NAMALWA (cell line): ENCODE results near the gene GSTM5.
"Not testable (repeated sequence)": the region's sequence is repeated elsewhere in the genome, so short reads cannot be mapped to it uniquely, and the experiment has no call there.

ENCODE experiments used
- DNase-seq: peaks from one replicate; pipeline ENCODE4 v3.0.0-alpha.2; 2015; ENCODE audit warnings: low spot score

The GSTM5 gene

GRCh38 chr1:109697066-109697465, 15.0 kb upstream of the GSTM5 start:
- no peak for DNase-seq

- DNase-seq: not testable (repeated sequence)
Measured at GRCh38 chr1:109697861-109698260, 14.2 kb upstream of the GSTM5 start.

- DNase-seq: not testable (repeated sequence)
Measured at GRCh38 chr1:109702940-109703339, 9.1 kb upstream of the GSTM5 start.

DNA sequence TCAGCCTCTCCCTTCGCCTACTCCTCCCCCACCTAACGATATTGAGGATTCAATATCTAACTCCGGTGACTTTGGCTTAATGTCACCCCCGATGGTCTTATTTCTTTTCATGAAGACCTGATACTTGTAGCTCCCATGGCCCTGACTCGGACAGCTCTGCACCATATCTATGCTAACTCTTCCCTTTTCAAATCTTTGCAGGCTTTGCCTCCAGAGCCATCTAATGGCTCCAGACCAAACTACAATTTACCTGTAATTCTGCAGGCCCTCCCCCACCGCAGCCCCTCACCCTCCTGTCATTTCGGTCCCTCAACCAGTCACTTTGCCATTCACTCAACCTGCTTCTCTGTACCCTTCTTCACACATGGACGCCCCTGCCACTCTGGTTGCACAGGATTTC, 7.9 kb upstream of the GSTM5 start:
- DNase-seq: peak; percentile 6

- DNase-seq: no peak
Measured at GRCh38 chr1:109705411-109705810, 6.6 kb upstream of the GSTM5 start.

DNA sequence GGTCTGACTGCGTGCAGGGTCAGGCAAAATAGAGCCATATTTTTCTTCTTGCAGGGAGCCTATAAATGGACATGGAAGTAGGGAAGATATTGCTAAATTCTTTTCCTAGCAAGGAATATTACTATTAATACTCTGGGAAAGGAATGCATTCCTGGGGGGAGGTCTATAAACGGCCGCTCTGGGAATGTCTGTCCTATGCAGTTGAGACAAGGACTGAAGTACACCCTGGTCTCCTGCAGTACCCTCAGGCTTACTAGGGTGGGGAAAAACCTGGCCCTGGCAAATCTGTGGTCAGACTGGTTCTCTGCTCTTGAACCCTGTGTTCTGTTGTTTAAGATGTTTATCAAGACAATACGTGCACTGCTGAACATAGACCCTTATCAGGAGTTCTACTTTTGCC, 3.1 kb upstream of the GSTM5 start:
- not testable (repeated sequence) for DNase-seq

- DNase-seq: not testable (repeated sequence)
Measured at GRCh38 chr1:109709822-109710221, 2.2 kb upstream of the GSTM5 start.

DNA sequence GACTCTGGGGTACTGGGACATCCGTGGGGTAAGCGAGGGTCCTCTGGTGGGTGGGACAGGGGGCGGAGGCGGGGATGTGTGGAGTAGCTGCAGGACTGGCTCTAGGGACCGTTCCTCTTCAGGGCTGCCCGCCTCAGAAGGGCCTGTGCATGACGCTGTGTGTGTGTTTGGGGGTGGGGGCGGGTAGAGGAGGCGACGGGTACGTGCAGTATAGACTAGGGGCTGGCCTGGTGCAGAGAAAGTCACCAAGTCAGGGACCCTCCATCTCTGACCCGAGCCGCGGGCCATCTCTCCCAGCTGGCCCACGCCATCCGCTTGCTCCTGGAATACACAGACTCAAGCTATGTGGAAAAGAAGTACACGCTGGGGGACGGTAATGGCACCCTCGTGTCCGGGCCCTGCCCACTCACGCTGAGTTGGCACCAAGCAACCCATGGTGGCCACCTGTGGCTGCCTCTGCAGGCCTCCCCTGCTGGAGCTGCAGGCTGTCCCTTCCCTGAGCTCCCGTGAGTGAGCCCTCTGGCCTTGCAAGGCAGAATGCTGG, 342 bp downstream of the GSTM5 start:
- DNase-seq: no peak

DNA sequence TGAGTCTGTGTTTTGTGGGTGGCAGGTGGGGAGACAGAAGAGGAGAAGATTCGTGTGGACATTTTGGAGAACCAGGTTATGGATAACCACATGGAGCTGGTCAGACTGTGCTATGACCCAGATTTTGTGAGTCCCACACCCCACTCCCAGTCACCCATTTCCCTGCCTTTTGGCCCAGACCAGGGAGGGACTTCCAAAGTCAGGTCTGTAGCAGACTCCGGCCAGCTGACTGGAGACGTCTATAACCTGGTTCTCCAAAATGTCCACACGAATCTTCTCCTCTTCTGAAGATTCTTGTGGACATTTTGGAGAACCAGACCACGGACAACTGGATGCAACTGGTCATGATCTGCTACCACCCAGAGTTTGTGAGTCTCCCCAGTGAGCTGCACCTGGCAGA, 1.6 kb downstream of the GSTM5 start:
- DNase-seq: no peak

- no peak for DNase-seq
Measured at GRCh38 chr1:109714661-109715372, 2.8 kb downstream of the GSTM5 start.

GRCh38 chr1:109716121-109716520, 4.1 kb downstream of the GSTM5 start:
- DNase-seq: no peak

DNA sequence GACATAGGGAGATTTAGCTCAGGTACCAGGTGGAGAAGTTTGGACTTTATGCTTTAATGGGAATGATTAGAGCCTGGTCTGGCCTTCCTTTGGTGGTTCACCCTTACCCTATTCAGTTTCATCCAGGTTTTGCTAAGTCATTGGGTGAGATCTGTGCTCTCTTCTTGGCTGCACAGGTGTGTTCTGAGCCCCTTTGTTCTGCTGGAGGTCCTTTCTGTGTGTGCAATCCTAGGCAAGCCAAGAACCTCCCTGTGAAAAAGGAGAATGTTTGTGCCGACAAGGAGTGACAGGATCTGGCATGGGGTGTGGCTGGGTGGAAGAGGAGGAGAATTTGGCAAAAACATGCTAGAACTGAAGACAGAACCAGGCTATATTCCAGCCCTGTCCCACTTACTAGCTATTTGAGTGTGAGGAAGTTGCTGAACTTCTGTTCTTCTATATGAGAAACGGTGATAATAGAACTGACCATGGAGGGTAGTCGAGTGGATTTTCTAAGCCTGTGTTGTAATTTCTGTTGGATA, 4.6 kb downstream of the GSTM5 start:
- DNase-seq: no peak

- no peak for DNase-seq
Measured at GRCh38 chr1:109717729-109718128, 5.7 kb downstream of the GSTM5 start.

DNA sequence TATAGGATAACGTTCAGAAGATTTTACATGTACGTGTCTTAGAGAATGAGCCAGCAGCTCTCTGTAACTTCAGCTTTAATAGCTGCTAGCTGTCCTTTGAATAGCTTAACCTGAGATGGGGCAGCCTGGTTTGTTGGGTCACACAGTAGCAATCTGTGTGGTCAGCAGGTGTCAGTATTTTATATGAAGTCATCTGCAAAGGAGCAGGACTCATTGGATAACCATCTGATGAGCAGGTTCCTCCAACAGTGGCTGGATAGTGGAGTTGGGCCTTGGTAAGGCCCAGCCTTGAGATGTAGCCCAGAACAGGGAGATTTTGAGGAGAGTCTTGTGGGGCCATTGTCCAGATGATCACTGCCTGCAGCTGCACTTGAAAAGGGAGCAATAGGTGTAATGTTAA, 6.4 kb downstream of the GSTM5 start:
- no peak for DNase-seq

DNA sequence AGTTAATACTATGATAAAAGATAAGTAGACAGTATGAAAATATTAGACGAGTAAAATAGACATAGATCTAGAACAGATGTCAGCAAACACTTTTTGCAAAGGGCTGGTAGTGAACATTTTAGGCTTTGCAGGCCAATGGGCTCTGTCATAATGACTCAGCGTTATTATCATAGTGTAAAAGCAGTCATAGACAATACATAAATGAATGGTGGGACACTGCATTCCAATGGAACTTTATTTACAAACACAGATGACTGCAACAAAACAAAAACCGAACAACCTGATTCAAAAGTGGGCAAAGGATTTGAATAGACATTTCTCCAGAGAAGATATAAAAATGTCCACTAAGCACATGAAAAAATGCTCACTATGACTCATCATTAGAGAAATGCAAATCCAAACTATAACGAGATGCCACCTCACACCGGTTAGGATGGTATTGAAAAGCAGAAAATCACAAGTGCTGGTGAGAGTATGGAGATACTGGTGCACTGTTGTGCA, 7.3 kb downstream of the GSTM5 start:
- DNase-seq: no peak

DNA sequence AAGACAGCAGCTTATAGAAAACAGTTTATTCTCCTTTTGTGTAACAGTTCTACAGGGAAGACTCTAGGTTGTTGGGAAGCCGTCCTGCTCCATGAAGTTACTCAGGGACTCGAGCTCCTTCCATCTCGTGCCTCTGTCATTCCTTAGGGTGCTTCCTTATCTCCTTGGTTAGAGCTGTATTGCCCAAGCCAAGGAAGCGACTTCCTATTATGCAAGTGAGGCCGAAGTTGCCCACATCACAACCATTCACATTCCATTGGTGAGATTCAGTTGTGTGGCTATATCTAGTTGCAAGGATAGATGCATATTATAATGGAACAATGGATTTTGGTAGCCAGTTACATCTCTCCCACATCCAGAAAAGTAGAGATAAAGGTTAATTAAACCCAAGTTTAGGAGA, 9.0 kb downstream of the GSTM5 start:
- no peak for DNase-seq

DNA sequence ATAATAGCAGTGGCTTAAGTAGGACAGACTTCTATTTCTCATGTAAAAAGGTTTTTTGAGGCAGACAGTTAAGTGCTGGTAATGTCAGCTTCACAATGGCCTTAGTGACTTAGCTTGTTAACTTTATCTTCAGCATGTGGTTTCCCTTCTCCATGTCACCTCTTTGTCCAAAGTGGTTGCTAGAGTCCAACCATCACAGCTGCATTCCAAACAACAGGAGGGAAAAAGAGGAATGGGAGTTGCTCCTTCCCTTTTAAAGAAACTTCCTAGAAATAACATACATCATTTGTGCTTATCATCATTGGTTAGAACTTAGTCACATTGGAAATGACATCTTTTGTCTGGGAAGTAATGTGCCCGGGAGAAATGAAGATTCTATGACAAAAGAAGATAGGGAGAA, 9.9 kb downstream of the GSTM5 start:
- DNase-seq: no peak

DNA sequence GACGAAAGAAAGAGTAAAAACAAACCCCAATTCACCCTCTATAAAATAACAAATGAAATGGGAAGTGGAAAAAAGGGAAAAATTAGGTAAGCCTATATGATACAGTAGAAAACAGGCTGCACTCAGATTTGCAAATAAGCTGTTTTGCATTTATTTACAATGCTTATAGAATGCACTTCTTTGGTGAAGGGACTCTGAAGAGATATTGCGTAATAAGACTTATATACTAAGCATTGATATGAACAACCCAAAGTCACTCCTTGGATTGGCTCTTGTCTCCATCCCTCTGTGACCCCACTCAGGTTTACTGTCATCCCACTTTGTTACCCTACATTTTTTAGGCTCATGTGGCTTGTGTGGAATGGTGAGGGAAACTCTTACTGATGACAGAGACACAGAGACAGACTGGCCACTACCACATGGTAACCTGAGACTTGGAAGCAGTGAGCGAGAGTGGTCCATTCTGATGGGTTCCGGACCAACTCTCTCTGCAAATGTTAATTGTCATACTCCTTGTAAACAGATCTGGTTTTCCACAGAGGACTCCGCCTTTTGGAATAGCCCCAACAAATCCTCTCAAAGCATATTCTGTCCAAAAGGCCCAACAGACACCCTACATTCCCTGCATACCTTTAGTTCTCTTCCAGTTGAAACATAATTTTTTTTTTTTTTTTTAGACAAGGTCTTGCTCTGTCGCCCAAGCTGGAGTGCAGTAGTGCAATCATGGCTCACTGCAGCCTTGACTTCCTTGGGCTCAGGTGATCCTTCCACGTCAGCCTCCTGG, 11.0 kb downstream of the GSTM5 start:
- no peak for DNase-seq

DNA sequence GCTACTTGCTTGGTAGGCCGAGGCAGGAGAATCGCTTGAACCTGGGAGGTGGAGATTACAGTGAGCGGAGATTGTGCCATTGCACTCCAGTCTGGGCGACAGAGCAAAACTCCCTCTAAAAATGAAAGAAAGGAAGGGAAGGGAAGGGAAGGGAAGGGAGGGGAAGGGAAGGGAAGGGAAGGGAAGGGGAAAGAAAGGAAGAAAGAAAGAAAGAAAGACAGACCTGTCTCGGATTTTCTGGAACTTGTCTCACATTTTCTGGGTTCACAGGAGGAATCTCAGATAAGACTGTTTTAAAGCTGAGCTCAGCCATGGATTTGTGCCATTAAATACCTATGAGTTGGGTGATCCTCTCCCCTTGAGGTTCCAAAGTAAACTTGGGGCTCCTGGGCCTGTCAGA, 12.9 kb downstream of the GSTM5 start:
- DNase-seq: no peak

DNA sequence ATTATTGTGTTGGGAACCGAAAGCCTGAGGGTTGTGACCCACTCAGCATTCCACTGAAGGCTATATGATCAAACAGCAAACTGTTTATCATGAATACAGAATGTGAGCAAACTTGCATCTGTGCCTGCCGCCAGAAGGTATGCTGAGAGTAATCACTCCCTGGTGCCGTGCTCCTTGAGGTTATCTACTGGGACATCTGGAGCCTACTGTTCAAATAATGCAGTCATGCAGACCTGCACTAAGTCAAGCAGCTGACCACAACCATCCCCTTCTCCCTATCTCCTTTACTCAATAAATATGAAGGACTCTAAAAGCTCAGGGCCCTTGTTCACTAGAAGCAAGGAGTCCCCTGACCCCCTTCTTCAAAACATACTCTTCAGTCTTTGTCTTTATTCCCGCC, 13.5 kb downstream of the GSTM5 start:
- no peak for DNase-seq

DNA sequence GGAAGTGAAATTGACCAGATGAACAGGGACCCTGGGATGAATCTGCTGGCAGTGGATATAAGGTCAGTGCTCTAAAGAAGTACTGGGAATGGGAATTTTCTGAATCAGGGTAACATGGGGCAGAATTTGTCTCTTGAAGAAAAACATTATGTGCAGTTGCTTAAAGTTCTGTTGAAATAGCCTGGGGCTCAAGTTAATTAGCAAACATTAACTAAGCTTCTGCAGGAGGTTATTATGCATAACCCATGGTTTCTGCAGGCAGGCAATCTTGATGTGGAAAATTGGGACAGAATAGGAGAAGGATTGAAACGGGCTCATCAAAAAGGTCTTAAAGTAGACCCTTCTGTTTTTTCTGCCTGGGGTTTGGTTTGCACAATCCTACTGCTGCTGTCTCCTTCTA, 14.0 kb downstream of the GSTM5 start:
- no peak for DNase-seq

DNA sequence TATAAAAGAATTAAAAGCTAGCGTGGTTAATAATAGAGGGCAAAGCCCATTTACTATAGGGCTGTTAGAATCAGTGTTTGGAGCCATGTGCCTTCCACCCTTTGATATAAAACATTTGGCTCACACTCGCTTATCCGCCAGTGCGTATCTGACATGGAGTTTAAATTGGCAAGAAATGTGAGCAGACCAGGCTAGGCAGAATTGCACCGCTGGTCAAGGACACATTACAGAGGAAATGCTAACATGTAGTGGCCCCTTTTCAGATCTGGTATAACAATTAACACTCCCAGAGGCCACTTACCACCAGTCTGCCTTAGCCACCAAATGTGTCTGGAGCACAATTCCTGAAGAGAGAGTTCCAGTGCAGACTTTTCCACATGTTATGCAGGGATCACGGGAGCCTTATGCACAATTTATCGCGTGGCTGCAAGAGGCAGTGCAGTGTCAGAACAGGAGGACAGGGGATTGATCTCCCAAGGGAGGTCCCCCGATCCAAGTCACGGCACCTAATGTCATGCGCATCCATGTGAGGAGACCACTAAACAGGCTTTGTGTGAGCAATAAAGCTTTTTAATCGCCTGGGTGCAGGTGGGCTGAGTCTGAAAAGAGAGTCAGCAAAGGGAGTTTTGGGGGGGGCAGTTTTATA, 14.8 kb downstream of the GSTM5 start:
- no peak for DNase-seq
